Activated T-cell treated with anti-CD3 and anti-CD28 coated beads, Interleukin-2, amount 50 U/mL, for 24 hours (primary cell): ENCODE data around the gene TNNI2.

Experiments used
- DNase-seq: peaks from one replicate; pipeline ENCODE4 v3.0.0-alpha.2; 2020
- H3K27ac Mint-ChIP-seq: 2 replicates; pipeline ENCODE4 v1.8.0; 2020; ENCODE audit warnings: mild to moderate bottlenecking, mixed read lengths
- H3K27me3 Mint-ChIP-seq: 2 replicates; pipeline ENCODE4 v1.8.0; 2020; ENCODE audit warnings: mixed read lengths
- H3K36me3 Mint-ChIP-seq: 2 replicates; pipeline ENCODE4 v1.8.0; 2020; ENCODE audit warnings: low read depth, mixed read lengths
- H3K4me1 Mint-ChIP-seq: 2 replicates; pipeline ENCODE4 v1.8.0; 2020; ENCODE audit warnings: low read depth, mixed read lengths
- H3K4me3 Mint-ChIP-seq: 2 replicates; pipeline ENCODE4 v1.8.0; 2020; ENCODE audit warnings: mild to moderate bottlenecking, moderate library complexity, mixed read lengths
- H3K9me3 Mint-ChIP-seq: 2 replicates; pipeline ENCODE4 v1.8.0; 2020; ENCODE audit warnings: mixed read lengths

The TNNI2 gene

DNA sequence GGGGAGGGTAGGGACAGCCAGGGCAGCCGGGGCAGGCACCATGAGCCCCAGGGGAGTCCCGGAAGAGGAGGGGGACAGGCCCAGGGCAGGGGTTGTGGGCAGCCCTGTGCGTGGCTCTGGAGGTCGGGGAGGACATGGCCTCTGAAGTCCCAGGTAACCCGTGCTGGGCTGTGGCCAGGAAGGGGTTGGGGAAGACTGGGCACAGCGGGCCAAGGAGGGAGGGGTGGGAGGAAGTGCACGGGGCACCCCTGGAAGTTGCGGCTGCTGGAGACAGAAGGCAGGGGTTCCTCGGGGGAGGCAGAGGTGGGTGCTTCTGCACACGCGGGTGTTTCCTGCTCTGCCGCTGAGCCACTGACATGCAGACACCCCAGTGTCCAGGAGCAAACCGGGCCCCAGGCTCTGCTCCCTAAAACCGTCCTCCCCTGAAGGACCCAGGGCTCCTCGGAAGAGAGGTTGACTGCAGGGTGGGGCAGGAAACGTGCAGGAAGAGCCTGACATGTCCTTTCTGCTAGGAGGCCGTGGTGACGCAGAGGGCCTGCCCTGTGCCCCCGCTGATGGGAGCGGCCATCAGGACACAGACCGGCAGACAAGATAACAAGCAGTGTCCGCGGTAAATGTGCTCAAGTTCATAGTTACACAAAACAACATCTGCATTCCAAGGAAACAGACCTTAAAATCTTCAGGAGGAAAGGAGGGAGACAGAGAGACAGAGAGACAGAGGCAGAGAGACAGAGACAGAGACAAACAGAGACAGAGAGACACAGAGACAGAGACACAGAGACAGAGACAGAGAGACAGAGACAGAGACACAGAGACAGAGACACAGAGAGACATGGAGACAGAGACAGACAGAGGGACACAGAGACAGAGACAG lies 5.7 kb downstream of the TNNI2 start:
- DNase-seq, result peak; percentile 67
- H3K4me1 Mint-ChIP-seq, result peaks cover 56% of the 10 kb centered on the region
- no peaks in the 10 kb centered on the region for H3K36me3 Mint-ChIP-seq
- H3K27me3 Mint-ChIP-seq, result no peaks in the 10 kb centered on the region
- no peaks in the 10 kb centered on the region for H3K9me3 Mint-ChIP-seq
- peak overlapping the region; percentile 87 for H3K27ac Mint-ChIP-seq
- H3K4me3 Mint-ChIP-seq, result peak overlapping the region; percentile 26

DNA sequence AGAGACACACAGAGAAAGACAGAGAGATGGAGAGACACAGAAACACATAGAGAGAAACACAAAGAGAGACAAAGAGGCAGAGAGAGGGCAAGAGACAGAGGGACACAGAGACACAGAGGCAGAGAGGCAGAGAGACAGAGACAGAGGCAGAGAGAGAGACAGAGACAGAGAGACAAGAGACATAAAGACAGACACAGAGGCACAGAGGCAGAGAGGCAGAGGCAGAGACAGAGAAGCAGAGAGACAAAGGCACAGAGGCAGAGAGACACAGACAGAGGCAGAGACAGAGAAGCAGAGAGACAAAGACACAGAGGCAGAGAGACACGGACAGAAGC lies 6.3 kb downstream of the TNNI2 start:
- no peaks in the 10 kb centered on the region for H3K9me3 Mint-ChIP-seq
- no peaks in the 10 kb centered on the region for H3K27me3 Mint-ChIP-seq
- peak overlapping the region; percentile 26 for H3K4me3 Mint-ChIP-seq
- H3K27ac Mint-ChIP-seq, result peak overlapping the region; percentile 87
- no peak for DNase-seq
- H3K36me3 Mint-ChIP-seq, result no peaks in the 10 kb centered on the region
- peaks cover 59% of the 10 kb centered on the region for H3K4me1 Mint-ChIP-seq

DNA sequence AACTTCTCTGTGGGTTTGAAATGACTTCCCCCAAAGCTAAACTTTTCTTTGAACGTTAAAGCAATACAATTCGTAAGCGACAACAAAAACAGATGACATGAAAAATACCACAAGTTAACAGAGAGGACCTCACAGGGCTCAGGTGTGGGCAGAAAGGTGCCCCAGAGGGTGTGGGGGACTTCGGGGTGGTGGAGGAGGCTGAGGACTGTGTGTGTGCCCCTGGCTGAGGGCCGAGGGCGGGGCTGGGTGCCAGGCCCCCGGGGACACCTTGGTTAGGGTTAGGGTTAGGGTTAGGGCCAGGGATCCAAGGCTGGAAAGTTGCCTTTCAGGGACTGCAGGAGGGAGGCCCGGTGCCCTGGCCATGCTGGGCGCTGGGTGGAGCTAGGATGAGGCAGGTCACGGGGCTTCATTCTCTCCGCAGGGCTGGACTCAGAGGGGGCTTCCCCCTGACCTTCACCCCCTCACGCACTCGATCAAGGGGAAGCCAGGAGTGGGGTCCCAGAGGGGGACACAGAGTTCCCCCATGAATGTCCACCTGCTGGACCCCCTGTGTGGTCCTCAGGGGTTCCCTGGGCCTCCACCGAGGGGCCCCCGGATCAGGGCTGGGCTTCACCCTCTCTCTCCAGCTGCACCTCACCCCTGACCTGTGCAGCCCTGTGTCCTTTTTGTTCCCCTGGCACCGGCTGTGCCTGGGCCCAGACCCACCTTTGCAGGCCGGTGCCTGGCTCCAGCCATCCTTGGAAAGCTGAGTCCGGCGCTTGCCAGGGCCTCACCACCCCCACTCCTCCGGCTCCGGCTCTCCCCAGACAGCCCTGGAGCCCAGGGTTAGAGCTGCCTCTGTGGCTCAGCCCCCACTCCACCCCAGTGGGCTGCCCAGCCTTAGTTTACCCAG lies 7.0 kb downstream of the TNNI2 start:
- H3K36me3 Mint-ChIP-seq, result no peaks in the 10 kb centered on the region
- H3K4me3 Mint-ChIP-seq, result peak overlapping the region; percentile 26
- no peak for DNase-seq
- peak overlapping the region; percentile 87 for H3K27ac Mint-ChIP-seq
- no peaks in the 10 kb centered on the region for H3K27me3 Mint-ChIP-seq
- H3K4me1 Mint-ChIP-seq, result peaks cover 66% of the 10 kb centered on the region
- H3K9me3 Mint-ChIP-seq, result no peaks in the 10 kb centered on the region

DNA sequence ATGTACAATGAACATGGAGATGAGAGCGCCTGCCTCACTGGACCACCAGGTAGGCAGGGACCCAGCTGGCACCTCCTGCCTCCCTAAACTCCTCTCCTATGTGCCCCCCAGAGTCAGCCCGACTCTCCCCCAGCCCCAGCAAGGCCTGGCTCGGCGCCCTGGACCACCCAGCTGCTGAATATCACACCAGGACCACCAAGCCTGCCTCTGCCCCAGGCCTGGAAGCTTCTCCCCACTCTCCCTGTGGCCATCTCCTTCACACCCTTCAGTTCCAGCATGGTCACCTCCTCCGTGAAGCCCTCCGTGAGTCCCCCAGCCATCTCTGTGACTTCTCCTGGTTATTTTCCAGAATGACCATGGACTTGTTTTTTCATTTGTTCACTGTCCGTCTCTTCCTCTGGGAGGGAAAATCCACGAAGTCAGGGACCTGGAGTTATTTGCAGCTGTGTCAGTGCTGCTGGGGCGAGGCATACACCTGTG lies 7.7 kb downstream of the TNNI2 start:
- peak overlapping the region; percentile 47 for H3K27ac Mint-ChIP-seq
- no peak for DNase-seq
- H3K4me3 Mint-ChIP-seq, result no peak overlapping the region
- peaks cover 73% of the 10 kb centered on the region for H3K4me1 Mint-ChIP-seq
- H3K36me3 Mint-ChIP-seq, result no peaks in the 10 kb centered on the region
- H3K9me3 Mint-ChIP-seq, result no peaks in the 10 kb centered on the region
- no peaks in the 10 kb centered on the region for H3K27me3 Mint-ChIP-seq

DNA sequence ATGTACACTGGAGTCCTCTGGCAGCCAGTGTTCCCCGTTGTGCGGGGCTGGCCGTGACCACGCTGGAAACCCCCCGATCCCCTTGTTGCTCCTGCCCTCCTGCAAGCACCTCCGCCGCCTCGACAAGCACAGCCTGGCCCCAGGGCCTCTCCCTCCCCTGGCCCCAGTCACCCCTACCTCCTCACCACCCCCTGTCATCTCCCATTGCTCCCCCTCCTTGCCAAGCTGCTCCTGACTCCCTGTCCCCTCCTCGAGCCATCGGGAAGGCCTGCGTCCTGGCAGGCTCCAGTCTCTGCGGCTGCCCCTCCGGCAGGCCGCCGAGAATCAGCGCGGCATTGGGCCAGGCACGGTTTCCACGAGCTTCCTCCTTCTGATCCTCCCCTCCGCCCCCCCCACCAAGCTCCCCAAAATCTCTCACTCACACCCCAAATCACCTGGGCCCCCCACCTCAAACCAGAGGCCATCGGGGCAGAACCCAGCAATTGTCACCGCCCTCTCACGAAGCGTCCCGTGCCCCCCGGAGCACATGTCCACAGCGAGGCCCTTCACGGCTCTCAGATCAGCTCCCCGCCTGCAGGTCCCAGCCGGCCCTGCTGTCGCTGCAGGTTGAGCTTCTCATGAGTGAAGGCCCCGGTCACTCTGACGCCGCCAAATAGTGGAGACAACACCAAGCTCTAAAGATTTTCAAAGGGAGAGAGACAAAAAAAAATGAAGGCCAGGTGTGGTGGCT lies 8.4 kb downstream of the TNNI2 start:
- peaks cover 80% of the 10 kb centered on the region for H3K4me1 Mint-ChIP-seq
- H3K9me3 Mint-ChIP-seq, result no peaks in the 10 kb centered on the region
- no peak overlapping the region for H3K4me3 Mint-ChIP-seq
- no peak for DNase-seq
- no peaks in the 10 kb centered on the region for H3K36me3 Mint-ChIP-seq
- no peak overlapping the region for H3K27ac Mint-ChIP-seq
- H3K27me3 Mint-ChIP-seq, result no peaks in the 10 kb centered on the region

DNA sequence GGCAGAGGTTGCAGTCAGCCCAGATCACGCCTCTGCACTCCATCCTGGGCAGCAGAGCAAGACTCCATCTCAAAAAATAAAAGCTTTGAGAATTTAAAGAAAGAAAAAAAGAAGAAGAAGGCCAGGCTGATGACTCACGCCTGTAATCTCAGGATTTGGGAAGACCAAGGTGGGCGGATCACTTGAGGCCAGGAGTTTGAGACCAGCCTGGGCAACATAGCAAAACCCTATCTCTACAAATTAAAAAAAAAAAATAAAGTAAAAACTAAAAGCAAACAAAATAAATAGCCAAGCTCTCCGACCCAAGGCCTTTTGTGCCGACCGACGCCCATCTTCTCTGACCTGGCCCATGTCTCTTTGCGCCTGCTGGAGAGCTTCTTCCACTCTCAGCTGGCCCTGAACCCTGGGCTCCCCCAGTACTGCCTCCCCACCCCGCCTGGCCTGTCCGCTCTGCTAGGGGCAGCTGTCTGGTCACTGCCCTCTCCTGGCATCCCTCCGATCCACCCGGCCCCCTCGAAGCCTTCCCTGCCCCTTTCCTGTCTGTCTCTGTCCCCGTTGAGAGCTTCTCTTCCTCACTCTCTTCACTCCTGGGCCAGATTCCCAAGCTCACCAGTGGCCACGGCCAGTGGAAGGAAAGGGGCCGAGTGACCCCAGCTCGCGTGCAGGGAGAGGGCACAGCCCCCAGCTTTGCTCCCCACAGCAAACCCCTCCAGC lies 9.3 kb downstream of the TNNI2 start:
- peaks cover 89% of the 10 kb centered on the region for H3K4me1 Mint-ChIP-seq
- no peak for DNase-seq
- H3K4me3 Mint-ChIP-seq, result no peak overlapping the region
- H3K36me3 Mint-ChIP-seq, result peaks cover 3% of the 10 kb centered on the region
- peak overlapping the region; percentile 33 for H3K27ac Mint-ChIP-seq
- no peaks in the 10 kb centered on the region for H3K27me3 Mint-ChIP-seq
- no peaks in the 10 kb centered on the region for H3K9me3 Mint-ChIP-seq

DNA sequence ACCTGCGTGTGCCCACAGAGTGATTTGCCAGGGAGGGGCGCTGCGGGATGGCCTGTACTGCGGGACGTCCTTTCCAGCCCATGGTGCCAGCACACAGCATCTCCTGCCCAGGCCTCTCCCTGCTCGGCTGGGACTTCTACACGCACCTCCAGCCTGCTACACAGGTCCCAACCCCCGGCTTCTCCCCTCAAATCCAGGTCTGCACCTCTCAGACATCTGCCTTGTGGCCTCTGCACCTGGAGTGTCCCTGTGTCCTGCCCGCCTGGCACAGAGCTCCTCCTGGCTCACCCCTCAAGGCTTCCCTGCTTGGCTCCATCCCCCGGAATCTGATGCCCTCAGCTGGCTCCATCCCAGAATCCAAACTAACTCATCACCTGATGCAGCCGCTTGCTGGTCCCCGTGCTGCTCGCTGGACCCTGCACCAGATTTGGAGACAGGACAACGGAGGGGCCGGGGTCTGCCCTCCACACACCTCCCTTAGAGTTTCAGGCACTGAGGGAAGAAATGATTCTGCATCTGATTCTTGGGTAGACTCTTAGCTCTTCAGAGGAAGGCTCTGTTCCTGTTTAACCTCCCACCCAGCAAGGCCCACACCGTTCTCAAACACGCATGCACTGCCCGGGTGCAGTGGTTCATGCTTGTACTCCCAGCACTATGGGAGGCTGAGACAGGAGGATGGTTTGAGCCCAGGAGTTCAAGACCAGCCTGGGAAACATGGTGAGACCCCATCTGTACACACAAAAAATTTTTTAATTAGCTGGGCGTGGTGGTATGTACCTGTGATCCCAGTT lies 10.1 kb downstream of the TNNI2 start:
- Mint-ChIP-seq H3K36me3 (peaks cover 11% of the 10 kb centered on the region), H3K27me3 (no peaks in the 10 kb centered on the region), H3K27ac (peak overlapping the region; percentile 95), H3K9me3 (no peaks in the 10 kb centered on the region), H3K4me3 (no peak overlapping the region), H3K4me1 (peaks cover 87% of the 10 kb centered on the region)
- no peak for DNase-seq

DNA sequence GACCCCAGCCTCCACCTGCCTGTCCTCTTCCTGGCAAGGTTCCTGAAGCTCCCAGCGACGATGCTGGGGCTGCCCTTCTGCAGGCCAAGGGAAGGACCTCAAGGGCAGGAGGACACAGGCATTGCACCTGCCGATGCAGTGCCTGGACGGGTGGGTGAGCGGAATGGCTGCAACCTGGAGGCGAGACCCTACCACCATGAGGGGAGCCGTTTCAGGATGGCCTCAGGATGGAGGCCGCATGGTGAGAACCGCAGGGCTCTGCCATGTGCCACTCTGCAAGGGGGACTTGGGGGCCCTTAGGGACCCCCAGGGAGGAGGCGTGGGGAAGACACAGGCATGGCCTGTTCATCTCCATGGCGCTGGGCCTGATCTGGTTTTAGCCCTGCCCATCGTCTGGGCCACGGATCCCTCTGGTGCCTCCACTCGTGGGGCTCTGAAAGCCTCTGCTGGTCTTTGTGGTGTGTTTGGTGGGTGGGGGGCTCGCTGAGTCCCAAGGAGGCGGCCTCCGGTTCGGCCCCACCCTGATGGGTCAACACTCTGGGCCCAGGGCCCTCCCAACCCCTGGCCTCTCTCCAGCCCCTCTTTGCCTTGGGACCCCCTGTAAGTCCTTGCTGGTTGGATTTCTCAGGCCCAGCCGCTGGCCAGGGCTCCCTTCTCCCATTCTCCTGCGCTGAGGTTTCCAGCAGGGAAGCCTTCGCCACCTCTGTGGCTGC lies 12.8 kb downstream of the TNNI2 start:
- DNase-seq, result no peak
- peak overlapping the region; percentile 94 for H3K4me3 Mint-ChIP-seq
- peak overlapping the region; percentile 95 for H3K27ac Mint-ChIP-seq
- peaks cover 20% of the 10 kb centered on the region for H3K36me3 Mint-ChIP-seq
- H3K4me1 Mint-ChIP-seq, result peaks cover 82% of the 10 kb centered on the region
- no peaks in the 10 kb centered on the region for H3K27me3 Mint-ChIP-seq
- no peaks in the 10 kb centered on the region for H3K9me3 Mint-ChIP-seq

DNA sequence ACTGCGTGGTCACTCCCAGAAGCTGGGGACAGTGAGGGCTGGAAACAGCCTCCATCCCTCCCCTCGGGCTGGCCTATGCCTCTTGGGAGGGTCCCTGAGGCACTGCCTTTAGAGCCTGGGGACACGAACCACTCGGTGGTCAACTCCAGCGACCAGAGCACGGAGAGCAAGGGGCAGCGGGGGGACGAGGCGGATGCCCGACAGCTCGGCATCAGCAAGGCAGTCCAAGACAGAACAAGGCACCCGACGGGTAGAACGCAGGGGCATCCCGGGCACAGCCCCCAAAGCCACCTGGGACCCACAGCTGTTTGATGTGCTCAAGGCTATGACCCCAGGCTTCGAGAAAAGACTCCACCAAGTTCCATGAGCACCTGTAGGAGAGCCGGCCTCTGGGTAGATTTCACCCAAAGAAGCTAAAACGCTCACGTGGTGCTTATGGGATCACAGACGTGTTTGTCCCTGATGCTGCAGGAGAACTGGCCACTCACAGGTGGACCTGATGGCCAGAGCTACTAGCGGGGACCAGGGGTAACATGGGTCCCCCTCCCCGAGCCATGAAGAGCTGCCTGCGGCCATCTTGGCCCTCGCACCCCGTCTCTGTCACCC lies 13.6 kb downstream of the TNNI2 start:
- no peaks in the 10 kb centered on the region for H3K27me3 Mint-ChIP-seq
- H3K27ac Mint-ChIP-seq, result peak overlapping the region; percentile 95
- DNase-seq, result no peak
- peaks cover 80% of the 10 kb centered on the region for H3K4me1 Mint-ChIP-seq
- H3K9me3 Mint-ChIP-seq, result no peaks in the 10 kb centered on the region
- H3K4me3 Mint-ChIP-seq, result peak overlapping the region; percentile 94
- peaks cover 20% of the 10 kb centered on the region for H3K36me3 Mint-ChIP-seq

DNA sequence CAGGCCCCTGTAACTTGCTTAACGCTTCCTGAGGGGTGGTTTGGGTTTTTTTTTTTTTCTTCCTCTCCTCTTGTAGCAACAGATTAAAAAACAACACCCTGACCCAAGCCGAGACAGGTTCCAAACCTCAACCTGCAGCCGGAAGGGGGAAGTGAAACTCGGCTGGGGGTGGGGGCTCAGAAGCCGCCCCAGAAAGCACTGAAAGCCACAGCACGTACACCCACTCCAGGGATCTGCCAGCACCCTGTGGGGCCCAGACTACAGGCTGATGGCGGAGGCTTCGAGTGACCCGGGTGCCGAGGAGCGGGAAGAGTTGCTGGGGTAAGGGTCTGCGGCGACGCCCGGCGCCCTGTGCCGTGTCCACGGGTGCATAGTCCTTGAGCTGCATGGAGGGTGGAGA lies 14.1 kb downstream of the TNNI2 start, which contains the start of gene LSP1:
Gene LSP1, plus strand, starts transcription at position 208 of the 400 bp plus-strand sequence. Its CDS starts 61 bp downstream, at position 269.
- Mint-ChIP-seq H3K4me1 (peaks cover 79% of the 10 kb centered on the region), H3K27ac (peak within 1 kb of the TSS; percentile 95), H3K36me3 (peaks cover 20% of the 10 kb centered on the region), H3K9me3 (no peaks in the 10 kb centered on the region), H3K27me3 (no peaks in the 10 kb centered on the region), H3K4me3 (peak within 1 kb of the TSS; percentile 94)
- peak; percentile 86 for DNase-seq

DNA sequence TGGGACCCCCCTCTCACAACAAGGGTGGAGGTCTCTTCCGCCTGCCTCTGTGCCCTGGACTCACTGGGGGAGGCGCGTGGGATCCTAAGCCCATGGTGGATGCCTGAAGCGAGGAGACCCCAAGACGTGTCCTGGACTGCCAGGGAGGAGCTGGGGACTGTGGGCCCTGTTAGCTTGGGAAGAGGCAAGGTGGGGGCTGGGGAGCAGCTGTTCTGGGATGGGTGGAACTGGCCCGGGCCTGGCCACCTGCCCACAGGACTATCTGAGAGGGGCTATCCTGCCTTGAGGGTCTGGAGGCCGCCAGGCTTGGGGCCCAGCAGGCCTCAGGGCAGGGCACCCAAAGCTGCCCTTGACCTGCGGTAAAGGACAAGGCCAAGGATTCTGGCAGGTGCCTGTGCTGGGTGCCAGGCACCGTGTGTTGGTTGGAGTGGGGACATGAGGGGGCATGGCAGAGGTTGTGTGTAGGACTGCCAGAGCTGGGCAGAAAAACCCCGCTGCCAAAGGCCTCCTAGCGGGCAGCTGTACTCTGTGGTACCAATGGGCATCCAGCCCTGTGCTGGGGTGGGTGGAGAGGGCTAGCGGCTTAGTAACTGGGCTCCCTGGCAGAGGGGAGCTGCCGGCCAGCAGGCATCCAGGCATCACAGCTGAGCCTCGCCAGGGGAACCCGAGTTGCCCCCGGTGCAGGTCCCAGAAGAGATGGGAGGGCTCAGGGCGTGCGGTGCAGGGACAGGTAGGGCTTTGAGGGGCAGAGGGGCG lies 14.8 kb downstream of the TNNI2 start:
- H3K27me3 Mint-ChIP-seq, result no peaks in the 10 kb centered on the region
- no peaks in the 10 kb centered on the region for H3K9me3 Mint-ChIP-seq
- DNase-seq, result peak; percentile 65
- peaks cover 82% of the 10 kb centered on the region for H3K4me1 Mint-ChIP-seq
- peak overlapping the region; percentile 95 for H3K27ac Mint-ChIP-seq
- H3K4me3 Mint-ChIP-seq, result peak overlapping the region; percentile 94
- H3K36me3 Mint-ChIP-seq, result peaks cover 20% of the 10 kb centered on the region
